ENCODE data around the gene GOLGA6C.

Gene GOLGA6C

GRCh38 chr15:75211436-75212199 is 46.5 kb upstream of the GOLGA6C start:
- Histone ChIP-seq H3K4me3 (ENCODE audit: low read length) (no peak overlapping the region), H3F3A (ENCODE audit: insufficient read depth, low read length) (peaks cover 25% of the 10 kb centered on the region), H3K9me2 (replicated peaks; ENCODE audit: insufficient read depth, low read length) (no peaks in the 10 kb centered on the region), H3K4me2 (ENCODE audit: low read depth, low read length) (no peak overlapping the region), H3K27ac (ENCODE audit: low read length) (no peak overlapping the region), H2AFZ (ENCODE audit: low read length) (no peak overlapping the region), H3K9ac (ENCODE audit: low read length) (no peak overlapping the region), H3K4me1 (ENCODE audit: low read length) (no peaks in the 10 kb centered on the region), H3K9me3 (replicated peaks; ENCODE audit: insufficient read depth, low read length) (no peaks in the 10 kb centered on the region), H3K36me3 (replicated peaks; ENCODE audit: insufficient read depth, low read length) (peaks cover 50% of the 10 kb centered on the region), H4K20me1 (ENCODE audit: insufficient read depth, low read length) (peaks cover 76% of the 10 kb centered on the region), H3K79me2 (ENCODE audit: low read length) (peaks cover 77% of the 10 kb centered on the region), H3K27me3 (replicated peaks; ENCODE audit: insufficient read depth, low read length) (no peaks in the 10 kb centered on the region)
- TF ChIP-seq CTCF (IDR thresholded peaks at IDR 0.05; ENCODE audit: low read length) = no peak
- TF ChIP-seq EZH2phosphoT487 (IDR thresholded peaks at IDR 0.05; ENCODE audit: low read length) = no peak
- no peak for TF ChIP-seq EZH2 (optimal IDR thresholded peaks at IDR 0.05; ENCODE audit: low read depth, low read length)
- DNase-seq = no peak

GRCh38 chr15:75212200-75212858 is 45.8 kb upstream of the GOLGA6C start:
- Histone ChIP-seq H3K27me3 (replicated peaks; ENCODE audit: insufficient read depth, low read length) (no peaks in the 10 kb centered on the region), H3K9me3 (replicated peaks; ENCODE audit: insufficient read depth, low read length) (no peaks in the 10 kb centered on the region), H3K9me2 (replicated peaks; ENCODE audit: insufficient read depth, low read length) (no peaks in the 10 kb centered on the region), H3K4me1 (ENCODE audit: low read length) (no peaks in the 10 kb centered on the region), H3K27ac (ENCODE audit: low read length) (no peak overlapping the region), H3K4me3 (ENCODE audit: low read length) (no peak overlapping the region), H4K20me1 (ENCODE audit: insufficient read depth, low read length) (peaks cover 70% of the 10 kb centered on the region), H3F3A (ENCODE audit: insufficient read depth, low read length) (peaks cover 25% of the 10 kb centered on the region), H2AFZ (ENCODE audit: low read length) (no peak overlapping the region), H3K9ac (ENCODE audit: low read length) (no peak overlapping the region), H3K36me3 (replicated peaks; ENCODE audit: insufficient read depth, low read length) (peaks cover 46% of the 10 kb centered on the region), H3K79me2 (ENCODE audit: low read length) (peaks cover 70% of the 10 kb centered on the region), H3K4me2 (ENCODE audit: low read depth, low read length) (no peak overlapping the region)
- no peak for DNase-seq
- TF ChIP-seq CTCF (IDR thresholded peaks at IDR 0.05; ENCODE audit: low read length) (no peak), EZH2phosphoT487 (IDR thresholded peaks at IDR 0.05; ENCODE audit: low read length) (no peak), EZH2 (optimal IDR thresholded peaks at IDR 0.05; ENCODE audit: low read depth, low read length) (no peak)

GRCh38 chr15:75213212-75213767 is 44.8 kb upstream of the GOLGA6C start:
- Histone ChIP-seq H3K9me2 (replicated peaks; ENCODE audit: insufficient read depth, low read length) (no peaks in the 10 kb centered on the region), H3K27ac (ENCODE audit: low read length) (no peak overlapping the region), H3K9me3 (replicated peaks; ENCODE audit: insufficient read depth, low read length) (no peaks in the 10 kb centered on the region), H2AFZ (ENCODE audit: low read length) (no peak overlapping the region), H4K20me1 (ENCODE audit: insufficient read depth, low read length) (peaks cover 60% of the 10 kb centered on the region), H3K27me3 (replicated peaks; ENCODE audit: insufficient read depth, low read length) (no peaks in the 10 kb centered on the region), H3K4me2 (ENCODE audit: low read depth, low read length) (no peak overlapping the region), H3F3A (ENCODE audit: insufficient read depth, low read length) (peaks cover 29% of the 10 kb centered on the region), H3K36me3 (replicated peaks; ENCODE audit: insufficient read depth, low read length) (peaks cover 37% of the 10 kb centered on the region), H3K79me2 (ENCODE audit: low read length) (peaks cover 61% of the 10 kb centered on the region), H3K4me1 (ENCODE audit: low read length) (no peaks in the 10 kb centered on the region), H3K9ac (ENCODE audit: low read length) (no peak overlapping the region), H3K4me3 (ENCODE audit: low read length) (no peak overlapping the region)
- TF ChIP-seq CTCF (IDR thresholded peaks at IDR 0.05; ENCODE audit: low read length) (no peak), EZH2phosphoT487 (IDR thresholded peaks at IDR 0.05; ENCODE audit: low read length) (no peak), EZH2 (optimal IDR thresholded peaks at IDR 0.05; ENCODE audit: low read depth, low read length) (no peak)
- DNase-seq = no peak

Data from MM.1S (cell line).